NAMALWA (cell line): Measurements from ENCODE around the gene EIF4E2.
"Not testable (repeated sequence)": the region's sequence is repeated elsewhere in the genome, so short reads cannot be mapped to it uniquely, and the experiment has no call there.

ENCODE experiments used
- DNase-seq: peaks from one replicate; pipeline ENCODE4 v3.0.0-alpha.2; 2015; ENCODE audit warnings: low spot score

Gene EIF4E2

GRCh38 chr2:232569541-232569940 is 19.1 kb downstream of the EIF4E2 start:
- no peak for DNase-seq

GRCh38 chr2:232570481-232570880 is 20.0 kb downstream of the EIF4E2 start:
- not testable (repeated sequence) for DNase-seq

- DNase-seq = no peak
Measured at GRCh38 chr2:232571026-232571474, 20.6 kb downstream of the EIF4E2 start.

- no peak for DNase-seq
Measured at GRCh38 chr2:232573042-232573441, 22.6 kb downstream of the EIF4E2 start.

- DNase-seq = no peak
Measured at GRCh38 chr2:232573771-232574435, 23.4 kb downstream of the EIF4E2 start.

GRCh38 chr2:232574674-232575403 is 24.4 kb downstream of the EIF4E2 start:
- no peak for DNase-seq

GRCh38 chr2:232575404-232575746 is 24.9 kb downstream of the EIF4E2 start:
- no peak for DNase-seq

- DNase-seq = no peak
Measured at GRCh38 chr2:232576995-232577394, 26.5 kb downstream of the EIF4E2 start.

- DNase-seq = no peak
Measured at GRCh38 chr2:232577841-232578240, 27.4 kb downstream of the EIF4E2 start.

GRCh38 chr2:232578626-232579025 is 28.1 kb downstream of the EIF4E2 start:
- no peak for DNase-seq

GRCh38 chr2:232580648-232580981 is 30.1 kb downstream of the EIF4E2 start:
- no peak for DNase-seq

GRCh38 chr2:232581725-232582124 is 31.2 kb downstream of the EIF4E2 start:
- no peak for DNase-seq

- no peak for DNase-seq
Measured at GRCh38 chr2:232584238-232584637, 33.7 kb downstream of the EIF4E2 start.

GRCh38 chr2:232586943-232587505 is 36.5 kb downstream of the EIF4E2 start:
- no peak for DNase-seq

GRCh38 chr2:232587512-232587911 is 37.0 kb downstream of the EIF4E2 start:
- no peak for DNase-seq

GRCh38 chr2:232588031-232588430 is 37.5 kb downstream of the EIF4E2 start:
- DNase-seq = no peak

- DNase-seq = no peak
Measured at GRCh38 chr2:232588680-232589585, 38.4 kb downstream of the EIF4E2 start.

- no peak for DNase-seq
Measured at GRCh38 chr2:232592772-232593395, 42.4 kb downstream of the EIF4E2 start.

GRCh38 chr2:232593982-232594381 is 43.5 kb downstream of the EIF4E2 start:
- DNase-seq = no peak

- DNase-seq = no peak
Measured at GRCh38 chr2:232597362-232598079, 47.0 kb downstream of the EIF4E2 start.

GRCh38 chr2:232598293-232598692 is 47.8 kb downstream of the EIF4E2 start:
- DNase-seq = no peak
